Dedifferentiated amniotic fluid mesenchymal stem cell (primary cell): ENCODE results near the gene TMPRSS9.
"Not testable (repeated sequence)": the region's sequence is repeated elsewhere in the genome, so short reads cannot be mapped to it uniquely, and the experiment has no call there.

Source experiments
- DNase-seq: peaks from one replicate; pipeline ENCODE4 v3.0.0-alpha.2; 2016; ENCODE audit errors: extremely low spot score

The TMPRSS9 gene

GRCh38 chr19:2342656-2343288, 17.3 kb upstream of the TMPRSS9 start:
- DNase-seq: no peak

- no peak for DNase-seq
These were observed 16.6 kb upstream of the TMPRSS9 start for GRCh38 chr19:2343289-2343982.

GRCh38 chr19:2344381-2344870, 15.6 kb upstream of the TMPRSS9 start:
- DNase-seq: no peak

- DNase-seq: no peak
These were observed 15.0 kb upstream of the TMPRSS9 start for GRCh38 chr19:2345076-2345475.

- no peak for DNase-seq
These were observed 14.0 kb upstream of the TMPRSS9 start for GRCh38 chr19:2345794-2346663.

GRCh38 chr19:2349818-2350217, 10.2 kb upstream of the TMPRSS9 start:
- DNase-seq: not testable (repeated sequence)

- DNase-seq: no peak
These were observed 9.4 kb upstream of the TMPRSS9 start for GRCh38 chr19:2350656-2351055.

GRCh38 chr19:2351591-2351990, 8.5 kb upstream of the TMPRSS9 start:
- no peak for DNase-seq

- no peak for DNase-seq
These were observed 7.9 kb upstream of the TMPRSS9 start for GRCh38 chr19:2352121-2352520.

GRCh38 chr19:2353159-2353886, 6.7 kb upstream of the TMPRSS9 start:
- DNase-seq: no peak

GRCh38 chr19:2353887-2354592, 6.0 kb upstream of the TMPRSS9 start:
- no peak for DNase-seq

GRCh38 chr19:2354670-2355069, 5.4 kb upstream of the TMPRSS9 start:
- DNase-seq: no peak

- no peak for DNase-seq
These were observed 4.7 kb upstream of the TMPRSS9 start for GRCh38 chr19:2355168-2356035.

- DNase-seq: no peak
These were observed 3.9 kb upstream of the TMPRSS9 start for GRCh38 chr19:2356036-2356646.

- DNase-seq: no peak
These were observed 2.5 kb upstream of the TMPRSS9 start for GRCh38 chr19:2357279-2358206.

- DNase-seq: no peak
These were observed 1.4 kb upstream of the TMPRSS9 start for GRCh38 chr19:2358548-2359173.

- no peak for DNase-seq
These were observed 768 bp downstream of the TMPRSS9 start for GRCh38 chr19:2360833-2361232.
